HG03108 (cell line): Measurements from ENCODE around the gene FAM200C.
"Not testable (repeated sequence)": the region's sequence is repeated elsewhere in the genome, so short reads cannot be mapped to it uniquely, and the experiment has no call there.

Experiments
- ATAC-seq: cut with Tn5 transposase; IDR thresholded peaks from one replicate; pipeline ENCODE4 v1.9.1; 2021; ENCODE audit warnings: moderate library complexity; ENCODE audit not compliant: unreplicated experiment

The FAM200C gene

DNA sequence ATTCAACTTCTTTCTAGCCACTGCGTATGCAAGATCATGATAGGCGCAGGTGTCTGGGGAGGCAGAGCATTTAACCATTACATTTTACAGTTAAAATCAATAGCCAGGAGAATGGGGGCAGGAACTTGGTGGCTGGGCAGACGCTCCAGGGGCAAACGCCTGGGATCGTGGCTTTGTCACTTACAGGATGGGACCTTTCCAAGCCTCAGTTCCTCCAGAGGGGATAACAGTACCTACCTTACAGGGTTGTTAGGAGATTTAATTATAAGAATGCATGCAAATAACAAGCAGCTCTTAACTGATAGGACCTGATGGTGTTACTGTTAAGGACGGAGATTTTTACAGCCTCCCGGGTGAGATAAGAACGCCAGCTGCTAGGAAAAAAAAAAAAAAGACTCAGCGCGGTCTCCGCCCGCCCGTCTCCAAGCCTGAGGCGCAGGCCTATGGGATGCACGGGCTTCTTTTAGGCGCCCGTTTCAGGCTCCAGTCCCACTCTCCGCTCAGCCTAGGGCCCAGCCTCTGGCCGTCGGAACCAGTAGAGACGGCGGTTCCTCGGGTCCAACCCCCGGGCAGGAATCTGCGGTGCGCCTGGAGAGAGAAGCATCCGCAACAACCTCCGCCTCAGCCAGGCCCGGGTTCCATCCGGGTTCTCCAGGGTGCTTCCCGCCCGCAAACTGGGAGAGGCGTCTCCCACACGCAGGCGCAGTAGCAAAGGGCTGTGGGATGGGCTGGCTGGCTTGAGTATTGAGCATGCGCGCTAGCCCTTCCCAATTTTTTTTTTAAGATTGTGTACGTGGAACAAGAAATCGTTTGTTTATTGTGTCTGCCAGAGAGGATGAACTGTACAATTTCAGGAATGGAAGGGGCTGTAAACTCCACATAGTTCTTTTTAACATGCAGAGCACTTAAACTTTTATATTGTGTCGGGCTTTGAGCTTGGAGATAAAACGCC is at the start of gene FAM200C:
Gene FAM200C, minus strand, starts transcription at position 653 of the 952 bp plus-strand sequence. CDS start 4,564 bp downstream, outside the sequence.
- peak; percentile 91 for ATAC-seq

DNA sequence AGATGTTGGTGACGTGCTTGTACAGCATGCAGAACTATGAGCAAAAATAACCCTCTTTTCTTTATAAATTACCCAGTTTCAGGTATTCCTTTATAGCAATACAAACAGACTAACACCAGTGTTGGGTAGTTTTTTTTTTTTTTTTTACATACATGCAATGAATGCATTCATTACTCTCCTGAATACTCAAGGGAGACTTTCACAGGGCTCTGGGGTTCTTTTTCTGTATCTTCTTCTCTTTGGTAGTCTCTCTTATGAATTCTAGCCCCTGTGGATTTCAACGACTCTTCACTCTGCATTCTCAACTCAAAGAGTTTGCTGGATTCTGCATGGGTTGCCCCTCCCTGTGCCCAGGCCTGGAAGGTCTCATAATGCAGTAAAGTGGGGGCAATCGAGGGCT is 49.6 kb upstream of the FAM200C start:
- ATAC-seq = no peak

DNA sequence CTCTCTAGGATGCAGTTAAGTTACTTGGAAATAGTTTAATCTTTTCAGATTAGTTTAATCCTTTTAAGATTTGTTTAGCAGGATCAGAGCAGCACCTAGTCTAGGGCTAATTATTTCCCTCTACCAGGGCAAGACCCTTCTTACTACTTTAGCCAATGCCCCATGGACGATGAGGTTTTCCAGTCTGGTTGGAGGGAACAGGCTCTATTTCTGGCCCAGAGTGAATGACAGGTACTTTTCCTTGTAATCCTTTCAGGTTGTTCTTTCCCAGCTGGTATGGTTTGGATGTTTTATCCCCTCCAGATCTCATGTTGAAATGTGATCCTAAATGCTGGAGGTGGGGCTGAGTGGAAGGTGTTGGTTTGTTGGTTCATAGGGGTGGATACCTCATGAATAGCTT is 49.0 kb upstream of the FAM200C start:
- ATAC-seq = no peak

DNA sequence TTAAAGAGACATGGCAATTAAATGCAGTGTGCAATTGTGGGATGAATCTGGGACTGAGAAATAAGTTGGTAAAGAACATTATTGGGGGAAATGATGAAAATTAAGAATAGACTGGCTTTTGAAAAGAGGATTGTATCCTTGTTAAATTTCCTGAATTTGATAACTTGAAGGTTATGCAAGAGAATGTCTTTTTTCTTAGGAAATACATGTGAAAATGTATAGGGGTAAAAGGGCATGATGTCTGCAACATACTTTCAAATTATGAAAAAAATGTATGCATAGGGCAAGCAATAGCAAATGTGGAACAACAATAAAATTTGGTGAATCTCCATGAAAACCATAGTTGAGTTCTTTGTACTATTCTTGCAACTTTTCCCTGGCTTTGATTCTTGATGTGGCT is 45.9 kb upstream of the FAM200C start:
- ATAC-seq = no peak

DNA sequence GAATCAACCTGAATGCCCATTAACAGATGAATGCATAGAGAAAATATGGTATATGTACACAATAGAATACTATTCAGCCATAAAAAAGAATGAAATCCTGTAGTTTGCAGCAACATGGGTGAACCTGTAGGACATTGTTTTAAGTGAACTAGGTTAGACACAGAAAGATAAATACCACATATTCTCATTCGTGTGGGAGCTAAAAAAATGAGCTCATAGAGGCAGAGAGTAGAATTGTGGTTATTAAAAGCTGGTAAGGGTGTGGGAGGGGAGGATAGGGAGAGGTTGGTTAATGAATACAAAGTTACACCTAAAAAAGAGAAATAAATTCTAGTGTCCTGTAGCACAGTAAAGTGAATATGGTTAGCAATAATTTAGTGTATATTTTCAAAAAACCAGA is 45.3 kb upstream of the FAM200C start:
- ATAC-seq = no peak

DNA sequence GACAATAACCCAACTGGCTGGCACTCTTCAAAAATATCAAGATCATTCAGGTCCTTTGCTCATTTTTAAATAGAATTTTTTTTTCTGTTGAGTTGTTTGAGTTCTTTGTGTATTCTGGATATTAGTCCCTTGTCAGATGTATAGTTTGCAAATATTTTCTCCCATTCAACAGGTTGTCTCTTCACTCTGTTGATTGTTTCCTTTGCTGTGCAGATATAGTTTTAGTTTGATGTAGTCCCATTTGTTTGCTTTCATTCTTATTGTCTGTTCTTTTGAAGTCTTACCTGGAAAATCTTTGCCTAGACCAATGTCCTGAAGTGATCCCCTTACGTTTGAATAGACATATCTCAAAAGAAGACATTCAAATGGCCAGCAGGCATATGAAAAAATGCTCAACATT is 44.6 kb upstream of the FAM200C start:
- ATAC-seq = no peak

DNA sequence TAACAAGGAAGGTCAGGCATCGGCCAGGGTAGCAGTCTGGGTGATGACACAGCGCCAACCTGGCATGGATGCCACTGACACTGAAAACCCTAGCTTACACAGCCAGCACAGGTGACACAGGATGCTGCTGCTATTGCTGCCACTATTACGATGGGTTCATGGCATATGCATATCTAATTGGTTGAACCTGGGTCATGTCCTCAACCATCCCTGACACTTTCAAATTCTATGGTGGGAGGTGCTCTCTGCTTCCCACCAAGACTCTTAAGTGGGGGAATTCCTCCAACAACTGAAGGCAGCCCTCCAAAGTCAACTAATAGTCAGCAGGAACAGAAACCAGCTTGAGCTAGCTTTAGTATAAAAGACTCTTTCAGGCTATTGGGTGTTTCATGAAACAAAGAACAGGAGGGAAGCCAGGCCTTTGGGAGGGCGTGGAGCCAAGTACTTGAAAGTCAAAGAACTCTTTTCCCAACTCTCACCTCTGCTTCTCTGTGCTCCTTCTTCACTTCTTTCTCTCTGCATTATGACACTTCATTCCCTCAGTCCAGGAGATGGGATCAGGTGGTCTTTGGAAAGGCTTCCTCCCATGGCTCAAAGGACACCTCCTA is 43.1 kb upstream of the FAM200C start:
- ATAC-seq = peak; percentile 25

DNA sequence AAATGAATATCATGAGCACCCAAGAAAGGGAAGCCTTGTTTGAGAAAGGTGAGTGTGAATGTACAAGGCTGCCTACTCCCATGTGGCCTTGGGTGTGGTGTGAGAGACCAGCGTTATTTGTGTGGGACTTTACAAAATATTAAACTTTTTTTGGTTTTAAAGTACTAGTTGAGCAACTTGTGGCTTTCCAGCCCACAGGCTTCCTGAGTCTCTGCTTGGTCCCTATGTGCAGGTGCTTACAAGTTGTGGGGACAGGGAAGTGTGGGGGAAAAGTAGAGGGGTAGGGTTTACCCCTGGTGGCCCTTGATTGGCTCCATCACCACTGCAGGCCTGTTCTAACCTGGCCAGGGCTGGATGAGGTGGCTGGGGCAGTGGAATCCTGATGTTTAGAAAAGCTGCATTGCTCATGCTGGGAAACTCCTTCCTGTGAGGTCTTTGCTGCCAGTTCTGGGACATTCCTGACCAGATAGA is 41.5 kb upstream of the FAM200C start:
- ATAC-seq = peak; percentile 32

DNA sequence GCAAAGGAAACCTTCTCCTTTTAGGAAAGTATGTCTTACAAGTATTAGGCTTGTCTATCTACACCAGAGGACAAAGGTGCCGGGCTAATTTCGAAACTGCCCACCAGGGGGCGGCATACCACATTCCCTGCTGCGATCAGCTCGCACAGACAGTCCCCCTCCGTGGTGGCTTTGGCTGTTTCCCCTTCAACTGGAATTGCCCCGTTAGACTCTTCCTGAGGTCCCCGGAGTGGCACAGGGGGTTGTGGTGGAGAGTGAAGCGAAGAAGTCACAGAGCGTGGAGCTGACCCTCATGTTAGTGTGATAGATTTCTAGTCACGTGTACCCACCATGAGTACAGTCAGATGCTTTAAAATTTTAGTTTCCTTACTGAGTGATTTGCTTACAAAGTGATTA is 39.3 kb upstream of the FAM200C start:
- peak; percentile 49 for ATAC-seq

DNA sequence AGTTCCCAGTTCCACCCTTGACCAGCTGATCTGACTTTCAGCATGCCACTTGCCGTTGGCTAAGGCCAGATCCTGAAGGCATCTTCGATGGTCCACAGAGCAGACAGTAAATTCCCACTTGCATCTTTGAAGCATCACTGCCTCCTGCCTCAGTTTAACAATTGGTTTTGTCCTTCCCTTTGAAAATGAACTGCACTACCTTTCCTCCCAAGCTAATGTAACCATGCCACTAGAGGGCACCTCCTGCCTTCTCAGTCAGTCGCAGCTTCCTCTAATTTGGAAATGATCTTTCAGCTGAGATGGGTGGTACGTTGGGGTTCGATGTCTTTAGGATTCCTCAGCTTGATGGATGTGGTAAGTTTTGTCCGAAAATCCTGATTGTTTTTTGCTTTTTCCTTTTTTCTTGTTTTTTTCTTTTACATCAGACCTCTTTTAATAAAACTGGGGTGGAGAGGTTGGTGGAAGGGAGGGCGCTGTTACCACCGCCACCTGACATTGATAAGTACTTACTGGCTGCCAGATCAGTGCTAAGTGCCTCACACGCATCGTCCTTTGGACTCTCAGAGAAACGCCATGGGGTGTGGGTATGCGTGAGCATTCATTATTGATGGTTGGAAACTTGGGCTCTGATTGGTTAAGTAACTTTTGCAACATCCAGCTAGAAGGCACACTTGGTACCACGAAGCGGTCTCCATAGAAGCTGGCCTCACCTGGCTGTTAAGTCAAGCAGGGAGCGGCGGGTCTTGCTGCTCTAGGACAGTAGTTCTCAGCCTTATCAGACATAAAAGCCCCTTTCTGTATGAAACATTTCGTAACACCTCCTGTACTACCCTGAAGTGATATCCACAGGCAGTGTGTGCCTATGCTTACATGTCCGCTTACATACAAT is 38.7 kb upstream of the FAM200C start:
- ATAC-seq = peak; percentile 22

DNA sequence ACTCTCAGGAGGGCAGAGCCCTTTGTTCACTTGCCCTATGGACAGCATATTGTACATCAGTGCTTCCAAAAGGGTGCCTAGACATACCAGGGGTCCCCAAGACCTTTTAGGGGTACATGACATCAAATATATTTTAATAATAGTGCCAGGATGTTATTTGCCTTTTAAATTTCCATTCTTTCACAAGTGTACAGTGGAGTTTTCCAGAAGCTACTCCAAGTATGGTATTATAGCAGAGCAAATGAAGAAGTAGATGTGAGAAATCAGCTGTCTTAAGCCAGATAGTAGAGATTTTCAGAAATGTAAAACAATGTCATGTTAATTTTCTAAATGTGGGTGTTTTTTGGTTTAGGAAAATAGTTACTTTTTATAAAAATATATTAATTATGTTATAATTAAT is 37.4 kb upstream of the FAM200C start:
- ATAC-seq = no peak

DNA sequence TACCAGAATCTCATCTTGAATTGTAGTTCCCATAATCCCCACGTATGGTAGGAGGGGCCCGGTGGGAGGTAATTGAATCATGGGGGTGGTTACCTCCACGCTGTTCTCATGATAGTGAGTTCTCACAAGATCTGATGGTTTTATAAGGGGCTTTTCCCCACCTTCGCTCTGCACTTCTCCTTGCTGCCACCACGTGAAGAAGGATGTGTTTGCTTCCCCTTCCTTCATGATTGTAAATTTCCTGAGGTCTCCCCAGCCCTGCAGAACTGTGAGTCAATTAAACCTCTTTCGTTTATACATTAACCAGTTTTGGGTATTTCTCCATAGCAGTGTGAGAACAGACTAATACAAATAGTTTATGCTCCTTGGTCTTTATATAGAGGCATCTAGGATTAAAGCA is 36.8 kb upstream of the FAM200C start:
- not testable (repeated sequence) for ATAC-seq

DNA sequence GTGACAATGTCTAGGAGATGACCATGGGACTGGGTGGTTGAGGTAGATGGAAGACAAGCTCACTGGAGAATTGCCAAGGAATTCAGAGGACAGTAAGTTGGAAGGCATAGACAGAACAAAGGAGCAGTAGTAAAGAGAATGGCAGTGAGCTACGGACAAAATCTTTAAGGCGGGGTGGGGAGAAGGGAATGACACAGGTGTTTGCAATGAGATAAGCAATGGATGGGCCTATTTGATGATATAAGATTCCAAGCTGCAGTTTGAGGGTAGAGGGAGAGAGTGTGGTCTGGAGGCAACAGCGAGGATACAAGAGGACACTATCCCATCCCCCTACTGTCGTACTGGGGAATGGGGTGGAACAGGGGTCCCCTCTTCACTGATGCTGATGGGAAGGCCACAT is 36.2 kb upstream of the FAM200C start:
- ATAC-seq = no peak

DNA sequence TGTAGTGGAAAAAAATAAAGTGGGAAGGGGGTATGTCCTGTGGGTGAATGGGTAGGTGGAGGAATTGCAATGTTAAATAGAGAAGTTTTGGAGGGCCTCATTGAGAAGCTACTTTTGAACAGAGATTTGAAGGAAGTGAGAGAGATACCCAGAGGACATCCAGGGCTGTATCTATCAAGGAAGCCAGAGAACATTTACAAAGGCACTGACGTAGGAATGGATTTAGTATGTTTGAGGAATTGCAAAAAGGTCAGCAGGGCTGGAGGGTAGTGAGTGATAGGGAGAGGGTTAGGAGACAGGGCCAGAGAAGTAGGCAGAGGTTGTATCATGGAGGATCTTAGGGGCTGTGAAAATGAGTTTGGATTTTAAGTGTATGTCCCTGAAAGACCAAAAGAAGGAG is 35.7 kb upstream of the FAM200C start:
- no peak for ATAC-seq

DNA sequence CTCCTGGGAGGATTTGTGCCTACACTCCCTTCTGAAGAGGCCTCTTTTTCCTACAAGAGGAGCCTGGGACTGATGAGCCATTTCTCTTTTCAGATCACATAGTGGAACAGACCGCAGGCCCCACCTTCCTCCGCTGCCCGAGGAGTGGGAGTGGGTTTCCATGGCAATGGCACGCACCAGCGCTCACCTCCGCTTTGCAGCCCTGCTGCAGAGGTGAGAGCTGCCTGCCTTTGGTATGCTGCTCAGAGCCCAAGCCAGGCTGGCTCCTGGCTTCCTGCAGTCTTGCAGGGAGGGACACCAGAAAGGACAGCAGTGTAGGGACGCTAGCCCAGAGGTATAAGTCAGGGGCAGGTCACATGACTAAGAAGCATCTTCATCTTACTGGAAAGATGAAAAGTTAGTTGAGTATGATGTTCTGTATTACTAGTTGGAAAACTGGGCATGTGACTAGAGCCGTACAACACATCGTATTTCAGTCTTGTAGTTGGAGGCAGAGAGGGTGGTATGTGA is 34.2 kb upstream of the FAM200C start:
- ATAC-seq = peak; percentile 69

DNA sequence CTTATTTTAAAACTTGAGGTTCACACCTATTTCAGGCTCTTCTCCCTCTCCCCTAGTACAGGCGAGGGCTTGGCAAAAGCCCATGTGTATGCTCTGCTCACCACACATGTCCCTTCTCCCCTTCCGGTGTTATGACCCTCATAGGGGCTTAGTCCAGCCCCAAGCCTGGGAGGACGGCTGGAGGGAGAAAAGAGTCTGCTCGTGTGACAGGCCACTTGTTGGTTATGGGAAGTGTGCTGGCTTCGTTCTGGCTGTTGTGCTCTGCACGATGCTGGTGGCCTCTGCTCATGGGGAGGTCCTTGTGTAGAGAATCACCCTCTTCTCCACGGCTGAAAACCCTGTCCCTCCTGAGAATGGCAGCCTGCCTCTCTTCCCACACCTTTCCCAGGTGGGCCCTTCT is 32.9 kb upstream of the FAM200C start:
- ATAC-seq = no peak

DNA sequence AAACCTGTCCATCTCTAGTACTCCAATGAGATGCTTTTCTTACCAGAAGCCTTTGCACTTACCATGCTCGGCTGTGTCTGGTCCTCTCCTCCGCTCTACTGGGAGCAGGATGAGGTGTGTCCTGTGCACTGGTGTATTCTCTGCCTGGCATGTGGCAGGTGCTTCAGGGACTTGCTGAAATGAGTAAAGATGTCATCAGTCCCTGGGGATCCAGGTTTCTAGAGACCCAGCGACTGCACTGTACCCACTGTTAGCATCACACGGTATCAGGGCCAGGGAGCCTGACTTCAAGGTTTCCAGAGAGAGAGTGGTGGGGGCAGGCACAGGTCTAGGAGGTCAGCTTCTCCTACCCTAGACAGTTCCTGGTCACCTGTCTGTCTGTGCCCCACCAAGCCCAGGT is 32.3 kb upstream of the FAM200C start:
- ATAC-seq = no peak

DNA sequence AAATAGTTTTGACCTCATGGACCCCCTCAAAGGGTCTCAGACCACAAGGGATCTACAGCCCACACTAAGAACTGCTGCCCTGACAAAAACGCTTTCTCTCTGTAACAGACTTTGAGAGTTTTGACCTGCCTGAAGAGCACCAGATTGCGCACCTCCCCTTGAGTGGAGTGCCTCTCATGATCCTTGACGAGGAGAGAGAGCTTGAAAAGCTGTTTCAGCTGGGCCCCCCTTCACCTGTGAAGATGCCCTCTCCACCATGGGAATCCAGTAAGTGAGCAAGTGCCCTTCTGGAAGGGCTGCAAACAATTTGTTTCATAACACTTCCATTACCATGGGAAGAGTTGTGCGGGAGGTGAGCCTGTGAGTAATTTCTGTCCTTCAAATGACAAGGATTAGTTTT is 27.8 kb upstream of the FAM200C start:
- ATAC-seq = no peak

DNA sequence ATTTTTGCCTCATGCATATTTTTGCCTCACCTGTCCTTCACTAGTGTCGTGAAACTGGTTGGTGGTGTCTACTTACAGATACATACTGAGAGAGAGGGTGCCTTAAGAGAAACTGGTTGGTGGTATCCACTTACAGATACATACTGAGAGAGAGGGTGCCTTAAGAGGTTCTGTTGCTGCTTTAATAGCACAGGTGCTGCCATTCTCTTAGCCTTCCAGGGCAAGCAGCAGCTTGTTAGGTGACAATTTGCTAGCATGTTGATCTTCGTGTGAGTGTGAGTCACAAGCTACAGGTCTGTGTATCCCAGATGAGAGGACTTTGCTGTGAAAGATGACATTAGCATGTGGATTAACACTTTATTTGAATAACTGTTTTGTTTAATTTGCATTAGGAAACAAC is 23.2 kb upstream of the FAM200C start:
- no peak for ATAC-seq

DNA sequence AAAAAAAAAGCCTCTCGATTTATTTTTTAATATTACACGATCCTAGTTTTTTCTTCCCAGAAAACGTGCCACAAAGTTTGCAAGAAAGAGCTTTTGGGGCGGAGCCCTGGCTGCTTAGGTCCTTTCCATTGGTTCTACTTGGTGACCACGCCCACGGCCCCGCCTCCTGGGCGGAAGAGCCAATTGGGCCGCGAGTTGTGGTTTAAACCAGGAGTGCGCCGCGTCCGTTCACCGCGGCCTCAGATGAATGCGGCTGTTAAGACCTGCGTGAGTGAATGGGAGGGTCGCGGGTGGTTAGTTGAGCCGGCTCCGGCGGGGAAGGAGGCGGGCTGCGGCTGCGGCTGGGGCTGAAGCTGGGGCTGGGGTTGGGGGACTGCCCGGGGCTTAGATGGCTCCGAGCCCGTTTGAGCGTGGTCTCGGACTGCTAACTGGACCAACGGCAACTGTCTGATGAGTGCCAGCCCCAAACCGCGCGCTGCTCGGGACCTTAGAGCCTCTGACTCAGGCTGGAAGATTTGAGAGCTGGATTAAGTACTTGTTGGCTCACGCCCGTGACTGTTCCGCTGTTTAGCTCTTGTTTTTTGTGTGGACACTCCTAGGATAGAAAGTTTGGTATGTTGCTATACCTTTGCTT is 21.9 kb upstream of the FAM200C start, which contains the start of gene PTTG1:
Gene PTTG1, plus strand, starts transcription at position 231 of the 634 bp plus-strand sequence. CDS start 458 bp downstream, outside the sequence.
- ATAC-seq = peak; percentile 64

DNA sequence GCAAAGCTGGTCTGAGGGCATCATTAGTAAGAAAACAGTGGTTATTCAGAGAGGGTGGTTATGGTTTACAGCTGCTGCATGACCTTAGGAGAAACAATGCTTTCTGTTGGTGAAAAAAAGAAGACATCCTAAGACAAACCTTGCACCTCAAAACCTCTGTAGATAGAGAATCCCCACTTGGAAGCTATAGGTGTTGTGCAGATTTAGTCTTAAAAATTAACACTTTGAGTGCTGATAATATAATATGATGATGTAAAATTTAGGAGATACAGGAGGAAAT is 20.4 kb upstream of the FAM200C start:
- no peak for ATAC-seq
